Peyer's patch (tissue), 4 donors: ENCODE data around the gene TWSG1.

Experiments used
- POLR2A ChIP-seq, 2 donors: fragments of 450-650 bp; IDR thresholded peaks; one replicate each; pipeline ENCODE4 v1.5.1; 2017; ENCODE audit warnings: antibody characterized with exemption in 2 of 2, mild to moderate bottlenecking in 2 of 2, moderate library complexity in 2 of 2
- TF ChIP-seq, protein P1 (sequence below), 6 experiments: fragments of 450-650 bp in 4 of 6; fragments of 200-600 bp in 2 of 6; sonication (generic) in 1 of 6; IDR thresholded peaks; one replicate each; pipeline ENCODE4 v1.5.1; 2017 to 2019; ENCODE audit warnings: antibody characterized with exemption in 6 of 6, mild to moderate bottlenecking in 3 of 6, moderate library complexity in 1 of 6

DNA sequence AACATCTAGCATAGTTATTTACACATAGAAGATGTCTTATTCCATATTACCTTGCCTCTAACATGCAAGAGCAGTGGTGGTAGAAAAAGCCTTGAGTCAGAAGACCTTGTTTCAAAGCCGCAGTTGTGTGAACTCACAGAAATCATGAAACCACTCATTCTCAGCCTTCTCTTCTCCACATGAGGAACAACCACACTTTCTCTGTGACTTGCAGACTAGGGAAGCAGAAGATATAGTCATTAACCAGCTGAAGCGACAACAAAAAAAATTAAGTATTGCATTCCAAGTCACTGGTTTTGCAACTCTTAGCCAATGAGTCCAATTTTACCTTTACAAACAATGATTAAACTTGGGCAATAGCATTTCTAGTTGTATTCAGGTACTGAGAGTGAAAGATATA lies 19.0 kb downstream of the TWSG1 start:
- TF ChIP-seq, protein P1, sequence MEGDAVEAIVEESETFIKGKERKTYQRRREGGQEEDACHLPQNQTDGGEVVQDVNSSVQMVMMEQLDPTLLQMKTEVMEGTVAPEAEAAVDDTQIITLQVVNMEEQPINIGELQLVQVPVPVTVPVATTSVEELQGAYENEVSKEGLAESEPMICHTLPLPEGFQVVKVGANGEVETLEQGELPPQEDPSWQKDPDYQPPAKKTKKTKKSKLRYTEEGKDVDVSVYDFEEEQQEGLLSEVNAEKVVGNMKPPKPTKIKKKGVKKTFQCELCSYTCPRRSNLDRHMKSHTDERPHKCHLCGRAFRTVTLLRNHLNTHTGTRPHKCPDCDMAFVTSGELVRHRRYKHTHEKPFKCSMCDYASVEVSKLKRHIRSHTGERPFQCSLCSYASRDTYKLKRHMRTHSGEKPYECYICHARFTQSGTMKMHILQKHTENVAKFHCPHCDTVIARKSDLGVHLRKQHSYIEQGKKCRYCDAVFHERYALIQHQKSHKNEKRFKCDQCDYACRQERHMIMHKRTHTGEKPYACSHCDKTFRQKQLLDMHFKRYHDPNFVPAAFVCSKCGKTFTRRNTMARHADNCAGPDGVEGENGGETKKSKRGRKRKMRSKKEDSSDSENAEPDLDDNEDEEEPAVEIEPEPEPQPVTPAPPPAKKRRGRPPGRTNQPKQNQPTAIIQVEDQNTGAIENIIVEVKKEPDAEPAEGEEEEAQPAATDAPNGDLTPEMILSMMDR (IDR thresholded peaks at IDR 0.05), result no peak
- no peak for TF ChIP-seq POLR2A (IDR thresholded peaks at IDR 0.05)
